Tibial nerve (tissue), 4 donors: ENCODE results near the gene CFAP161.

Experiments used
- CTCF ChIP-seq, 5 experiments: fragments of 200-600 bp in 3 of 5; fragments of 450-650 bp in 2 of 5; sonication (generic) in 3 of 5; IDR thresholded peaks; one replicate each; pipeline ENCODE4 v1.5.1; 2016 to 2019; ENCODE audit warnings: antibody characterized with exemption in 5 of 5, mild to moderate bottlenecking in 3 of 5, moderate library complexity in 2 of 5
- EP300 ChIP-seq, 2 donors: sonication (generic); formaldehyde crosslinking; IDR thresholded peaks; one replicate each; pipeline ENCODE4 v1.6.1; 2017; ENCODE audit warnings: antibody characterized with exemption in 2 of 2, mild to moderate bottlenecking in 1 of 2
- POLR2A ChIP-seq, 2 donors: fragments of 450-650 bp; IDR thresholded peaks; one replicate each; pipeline ENCODE4 v1.6.1; 2017; ENCODE audit warnings: antibody characterized with exemption in 2 of 2, mild to moderate bottlenecking in 2 of 2, moderate library complexity in 2 of 2

DNA sequence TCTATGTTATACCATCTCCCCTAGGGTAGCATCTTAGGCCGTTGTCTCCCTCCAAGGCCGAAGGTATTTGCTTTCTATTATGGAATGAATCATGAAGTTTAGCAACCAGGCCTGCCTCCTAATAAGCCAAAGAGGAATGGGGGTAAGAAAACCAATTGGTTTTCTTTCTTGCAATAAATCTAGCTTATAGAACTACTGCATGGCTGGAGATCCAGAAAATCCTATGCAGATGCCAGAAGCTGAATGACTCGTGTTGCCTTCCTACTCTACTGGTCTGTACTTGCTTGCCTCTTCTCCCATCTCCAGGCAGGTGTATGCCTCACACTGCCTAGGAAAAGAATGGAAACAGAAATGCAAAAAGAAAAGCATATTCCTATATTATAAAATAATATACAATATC is 31.5 kb downstream of the CFAP161 start:
- TF ChIP-seq CTCF (IDR thresholded peaks at IDR 0.05) (no peak), POLR2A (IDR thresholded peaks at IDR 0.05) (no peak), EP300 (IDR thresholded peaks at IDR 0.05) (no peak)
